H9 (cell line): ENCODE data around the gene SCCPDH. TPM values are rescaled to one million over a fixed set of nuclear protein-coding genes. Genes with fewer than 3 reads are reported as not detected.

Source experiments
- DNase-seq: peaks from one replicate; pipeline ENCODE4 v3.0.0-alpha.2; 2017
- H2AFZ ChIP-seq: one replicate; pipeline ENCODE4 v1.6.1; 2013; ENCODE audit warnings: mild to moderate bottlenecking, low read length, control low read depth, moderate library complexity
- H2AK5ac ChIP-seq: 2 replicates; pipeline ENCODE4 v1.6.1; 2013; ENCODE audit warnings: low read length, control low read depth, mixed read lengths; ENCODE audit not compliant: insufficient read length
- H2BK120ac ChIP-seq: one replicate; pipeline ENCODE4 v1.6.1; 2013; ENCODE audit warnings: low read depth, mild to moderate bottlenecking, low read length, control low read depth, inconsistent platforms; ENCODE audit not compliant: poor library complexity, severe bottlenecking
- H2BK12ac ChIP-seq: 2 replicates; pipeline ENCODE4 v1.6.1; 2013; ENCODE audit warnings: low read length, control low read depth, mixed read lengths, low read depth; ENCODE audit not compliant: insufficient read length
- H2BK15ac ChIP-seq: 2 replicates; pipeline ENCODE4 v1.6.1; 2013; ENCODE audit warnings: low read depth, low read length, control low read depth
- H2BK20ac ChIP-seq: one replicate; pipeline ENCODE4 v1.6.1; 2013; ENCODE audit warnings: low read depth, mild to moderate bottlenecking, low read length, control low read depth, inconsistent platforms; ENCODE audit not compliant: poor library complexity, severe bottlenecking
- H2BK5ac ChIP-seq: 2 replicates; pipeline ENCODE4 v1.6.1; 2013; ENCODE audit warnings: low read length, control low read depth, mixed read lengths; ENCODE audit not compliant: insufficient read length
- H3K14ac ChIP-seq: 2 replicates; pipeline ENCODE4 v1.6.1; 2013; ENCODE audit warnings: low read length, control low read depth; ENCODE audit not compliant: insufficient read depth
- H3K18ac ChIP-seq: 2 replicates; pipeline ENCODE4 v1.6.1; 2013; ENCODE audit warnings: low read depth, mild to moderate bottlenecking, mixed read lengths, low read length, control low read depth; ENCODE audit not compliant: insufficient read length
- H3K23ac ChIP-seq: 2 replicates; pipeline ENCODE4 v1.6.1; 2013; ENCODE audit warnings: low read length, control low read depth, mixed read lengths, low read depth; ENCODE audit not compliant: insufficient read length
- H3K23me2 ChIP-seq: 2 replicates; pipeline ENCODE4 v1.6.1; 2013; ENCODE audit warnings: low read depth, mild to moderate bottlenecking, mixed read lengths, low read length, control low read depth; ENCODE audit not compliant: insufficient read length, poor library complexity, severe bottlenecking
- H3K27ac ChIP-seq: 2 replicates; pipeline ENCODE4 v1.5.1; 2013; ENCODE audit warnings: low read length, control low read depth, mixed read lengths, low read depth; ENCODE audit not compliant: insufficient read length
- H3K27me3 ChIP-seq: 2 replicates; pipeline ENCODE4 v1.6.1; 2013; ENCODE audit warnings: low read length, control low read depth, inconsistent platforms; ENCODE audit not compliant: insufficient read depth
- H3K4ac ChIP-seq: 2 replicates; pipeline ENCODE4 v1.6.1; 2013; ENCODE audit warnings: low read depth, mild to moderate bottlenecking, control low read depth, inconsistent platforms, low read length, moderate library complexity
- H3K4me1 ChIP-seq: 2 replicates; pipeline ENCODE4 v1.6.1; 2013; ENCODE audit warnings: low read length, control low read depth, inconsistent platforms; ENCODE audit not compliant: insufficient read depth
- H3K4me2 ChIP-seq: 2 replicates; pipeline ENCODE4 v1.6.1; 2013; ENCODE audit warnings: low read length, control low read depth, mixed read lengths; ENCODE audit not compliant: insufficient read length, insufficient read depth
- H3K56ac ChIP-seq: 2 replicates; pipeline ENCODE4 v1.6.1; 2013; ENCODE audit warnings: low read depth, mild to moderate bottlenecking, mixed read lengths, low read length, control low read depth; ENCODE audit not compliant: insufficient read length
- H3K79me1 ChIP-seq: 2 replicates; pipeline ENCODE4 v1.6.1; 2013; ENCODE audit warnings: low read depth, mild to moderate bottlenecking, moderate library complexity, low read length, control low read depth, inconsistent platforms; ENCODE audit not compliant: insufficient read depth, poor library complexity, severe bottlenecking
- H3K79me2 ChIP-seq: 2 replicates; pipeline ENCODE4 v1.6.1; 2013; ENCODE audit warnings: low read length, control low read depth, inconsistent platforms; ENCODE audit not compliant: insufficient read depth
- H3K9ac ChIP-seq: 2 replicates; pipeline ENCODE4 v1.6.1; 2013; ENCODE audit warnings: low read length, control low read depth, mixed read lengths; ENCODE audit not compliant: insufficient read length; ENCODE audit errors: extremely low read depth
- H3K9me3 ChIP-seq: one replicate; pipeline ENCODE4 v1.6.1; 2013; ENCODE audit warnings: low read depth, low read length, inconsistent platforms; ENCODE audit not compliant: control insufficient read depth
- H3T11ph ChIP-seq: one replicate; pipeline ENCODE4 v1.6.1; 2013; ENCODE audit warnings: mild to moderate bottlenecking, low read length, control low read depth, inconsistent platforms
- H4K20me1 ChIP-seq: one replicate; pipeline ENCODE4 v1.6.1; 2013; ENCODE audit not compliant: control insufficient read depth, insufficient read length, insufficient read depth
- H4K5ac ChIP-seq: 2 replicates; pipeline ENCODE4 v1.6.1; 2013; ENCODE audit warnings: low read depth, mild to moderate bottlenecking, mixed read lengths, low read length, control low read depth; ENCODE audit not compliant: insufficient read length
- H4K8ac ChIP-seq: replicated peaks from 2 replicates; pipeline ENCODE4 v1.6.1; 2013; ENCODE audit warnings: low read length, control low read depth, mixed read lengths, low read depth; ENCODE audit not compliant: insufficient read length
- H4K91ac ChIP-seq: 2 replicates; pipeline ENCODE4 v1.6.1; 2013; ENCODE audit warnings: low read depth, mild to moderate bottlenecking, moderate library complexity, mixed read lengths, low read length, control low read depth; ENCODE audit not compliant: insufficient read length
- H3K27ac Mint-ChIP-seq, 3 experiments: 2 replicates in 2 of 3; 3 replicates in 1 of 3; pipeline ENCODE4 v1.8.0; 2020 to 2021; ENCODE audit warnings: mixed read lengths in 3 of 3, mild to moderate bottlenecking in 1 of 3, moderate library complexity in 1 of 3
- H3K27me3 Mint-ChIP-seq: 2 replicates; pipeline ENCODE4 v1.8.0; 2021; ENCODE audit warnings: low read depth, mild to moderate bottlenecking, moderate library complexity, mixed read lengths
- H3K36me3 Mint-ChIP-seq, 3 experiments: 2 replicates in 2 of 3; 3 replicates in 1 of 3; pipeline ENCODE4 v1.8.0; 2020 to 2021; ENCODE audit warnings: low read depth in 3 of 3, mixed read lengths in 3 of 3; ENCODE audit not compliant: insufficient read depth in 1 of 3
- H3K4me1 Mint-ChIP-seq, 2 experiments: 2 replicates each; pipeline ENCODE4 v1.8.0; 2020; ENCODE audit warnings: mixed read lengths in 2 of 2
- H3K4me3 Mint-ChIP-seq, 2 experiments: 2 replicates in 1 of 2; 3 replicates in 1 of 2; pipeline ENCODE4 v1.8.0; 2020 to 2021; ENCODE audit warnings: mild to moderate bottlenecking in 2 of 2, mixed read lengths in 2 of 2, moderate library complexity in 1 of 2
- H3K9me3 Mint-ChIP-seq, 2 experiments: 2 replicates in 1 of 2; 3 replicates in 1 of 2; pipeline ENCODE4 v1.8.0; 2020; ENCODE audit warnings: mild to moderate bottlenecking in 2 of 2, mixed read lengths in 2 of 2, moderate library complexity in 1 of 2
- WGBS: extraction: QIAGEN DNeasy Blood & Tissue Kit; methylation state at CpG from one replicate; pipeline ENCODE4 v1.1.7; 2013; ENCODE audit warnings: missing lambda C conversion rate, low lambda C conversion rate, mixed read lengths; ENCODE audit not compliant: insufficient read length; ENCODE audit errors: extremely low coverage; 5-methylcytosine and 5-hydroxymethylcytosine counted together
- total RNA-seq: library from RNA; stranded (reverse); gene quantifications from 2 replicates; pipeline ENCODE4 v1.2.1, GENCODE V29; 2021
- TF ChIP-seq, protein P1 (sequence below): fragments of 200-600 bp; sonication (generic); conservative IDR thresholded peaks from 3 replicates; pipeline ENCODE4 v1.8.0; 2021; ENCODE audit warnings: antibody characterized with exemption, mild to moderate bottlenecking

Gene SCCPDH
- total RNA-seq, 1 experiment from 2014 or later, result 20.7 TPM

- no peak overlapping the region for H2AK5ac ChIP-seq
- peaks cover 7% of the 10 kb centered on the region; the same call in 1 of the 2 replicates for H3K4me1 ChIP-seq
- no peak overlapping the region for H4K8ac ChIP-seq
- H4K91ac ChIP-seq, result no peak overlapping the region
- H3K4ac ChIP-seq, result no peak overlapping the region
- H2BK15ac ChIP-seq, result no peak overlapping the region
- no peaks in the 10 kb centered on the region for H3K79me1 ChIP-seq
- no peaks in the 10 kb centered on the region for H3K27me3 ChIP-seq
- H3K27ac Mint-ChIP-seq, result no peak overlapping the region
- no peak overlapping the region for H3K18ac ChIP-seq
- H3K23ac ChIP-seq, result no peak overlapping the region
- H3K9ac ChIP-seq, result no peak overlapping the region
- H3K14ac ChIP-seq, result no peak overlapping the region
- H2AFZ ChIP-seq, result no peak overlapping the region
- H4K5ac ChIP-seq, result no peak overlapping the region
- DNase-seq, result no peak
- no peak overlapping the region for H2BK20ac ChIP-seq
- H2BK120ac ChIP-seq, result no peak overlapping the region
- no peak overlapping the region for H3K4me2 ChIP-seq
- no peaks in the 10 kb centered on the region for H3K23me2 ChIP-seq
- H3K56ac ChIP-seq, result no peak overlapping the region
- no peaks in the 10 kb centered on the region for H3K79me2 ChIP-seq
- H2BK12ac ChIP-seq, result no peak overlapping the region
- H3K36me3 Mint-ChIP-seq, result peaks cover 0 to 13% (median 4%) of the 10 kb centered on the region in 3 experiments; a peak in 2 of 7 replicates
- H3T11ph ChIP-seq, result no peak overlapping the region
- TF ChIP-seq, protein P1, sequence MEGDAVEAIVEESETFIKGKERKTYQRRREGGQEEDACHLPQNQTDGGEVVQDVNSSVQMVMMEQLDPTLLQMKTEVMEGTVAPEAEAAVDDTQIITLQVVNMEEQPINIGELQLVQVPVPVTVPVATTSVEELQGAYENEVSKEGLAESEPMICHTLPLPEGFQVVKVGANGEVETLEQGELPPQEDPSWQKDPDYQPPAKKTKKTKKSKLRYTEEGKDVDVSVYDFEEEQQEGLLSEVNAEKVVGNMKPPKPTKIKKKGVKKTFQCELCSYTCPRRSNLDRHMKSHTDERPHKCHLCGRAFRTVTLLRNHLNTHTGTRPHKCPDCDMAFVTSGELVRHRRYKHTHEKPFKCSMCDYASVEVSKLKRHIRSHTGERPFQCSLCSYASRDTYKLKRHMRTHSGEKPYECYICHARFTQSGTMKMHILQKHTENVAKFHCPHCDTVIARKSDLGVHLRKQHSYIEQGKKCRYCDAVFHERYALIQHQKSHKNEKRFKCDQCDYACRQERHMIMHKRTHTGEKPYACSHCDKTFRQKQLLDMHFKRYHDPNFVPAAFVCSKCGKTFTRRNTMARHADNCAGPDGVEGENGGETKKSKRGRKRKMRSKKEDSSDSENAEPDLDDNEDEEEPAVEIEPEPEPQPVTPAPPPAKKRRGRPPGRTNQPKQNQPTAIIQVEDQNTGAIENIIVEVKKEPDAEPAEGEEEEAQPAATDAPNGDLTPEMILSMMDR, result no peak
- no peak overlapping the region for H3K27ac ChIP-seq
- no CpG with 5 or more reads among the region's 2 CpGs for WGBS
- H2BK5ac ChIP-seq, result no peak overlapping the region
- no peak overlapping the region for H3K4me3 Mint-ChIP-seq
- H4K20me1 ChIP-seq, result no peaks in the 10 kb centered on the region
- no peaks in the 10 kb centered on the region for H3K9me3 ChIP-seq
- peaks cover 17 to 18% of the 10 kb centered on the region in 2 experiments for H3K4me1 Mint-ChIP-seq
- H3K9me3 Mint-ChIP-seq, result no peaks in the 10 kb centered on the region
- peaks cover 5% of the 10 kb centered on the region for H3K27me3 Mint-ChIP-seq
Measured at GRCh38 chr1:246772686-246773085, 48.5 kb downstream of the SCCPDH start.
